HCT116 (cell line): Measurements from ENCODE around the gene ANKRD13C. TPM values are rescaled to one million over a fixed set of nuclear protein-coding genes. Genes with fewer than 3 reads are reported as not detected.
"Not testable (repeated sequence)": the region's sequence is repeated elsewhere in the genome, so short reads cannot be mapped to it uniquely, and the experiment has no call there.

ENCODE experiments used
- ATAC-seq: fragments of 200-7000 bp; cut with Tn5 transposase; 2 replicates; pipeline ENCODE4 v1.9.1; 2020; ENCODE audit warnings: mild to moderate bottlenecking, moderate library complexity
- BruUV-seq: library from RNA; stranded (reverse); fragments of 400-500 nt; replicated peaks from 2 replicates; lab custom pipeline; 2021; lab: Mats Ljungman, UMichigan
- CTCF ChIA-PET: fragments of 300-600 bp; sonication (Branson Sonifier 250); formaldehyde crosslinking; loops from one replicate; lab custom pipeline; 2021; ENCODE audit warnings: antibody characterized with exemption; lab: Charles Lee
- POLR2A ChIA-PET: fragments of 300-600, 350-600 bp; sonication (Branson Sonifier 250); formaldehyde crosslinking; loops from one replicate; lab custom pipeline; 2021; ENCODE audit warnings: antibody characterized with exemption; lab: Charles Lee
- RAD21 ChIA-PET, 2 experiments: fragments of 300-600 bp; sonication (Branson Sonifier 250); formaldehyde crosslinking; loops; one replicate each; lab custom pipeline; 2023; ENCODE audit warnings: low total read pairs in 2 of 2; ENCODE audit not compliant: uncharacterized antibody in 2 of 2, unreplicated experiment in 2 of 2, low non-redundant PET in 1 of 2; lab: Charles Lee
- DNase-seq: peaks from one replicate; pipeline ENCODE4 v3.0.0-alpha.2; 2010; ENCODE audit warnings: low read depth, low spot score
- H2AFZ ChIP-seq: fragments of 200-600 bp; shearing (Covaris generic), sonication (generic); 2 replicates; pipeline ENCODE4 v1.6.1; 2017; ENCODE audit warnings: low read depth, mixed run types, mixed read lengths, antibody characterized with exemption, low read length; ENCODE audit not compliant: poor library complexity, severe bottlenecking
- H3K27ac ChIP-seq: 2 replicates; pipeline ENCODE4 v1.5.1; 2012; ENCODE audit warnings: low read depth, low read length
- H3K27me3 ChIP-seq: fragments of 200-600 bp; sonication (generic); 2 replicates; pipeline ENCODE4 v1.6.1; 2016; ENCODE audit warnings: mixed run types, low read length, mixed read lengths; ENCODE audit not compliant: insufficient read depth
- H3K36me3 ChIP-seq, 2 experiments: fragments of 200-500 bp in 1 of 2; fragments of 200-600 bp in 1 of 2; sonication (Bioruptor generic) in 1 of 2; sonication (generic) in 1 of 2; 2 replicates each; pipeline versions ENCODE4 v1.5.1 to v1.6.1; 2014 to 2016; ENCODE audit warnings: low read length in 2 of 2, inconsistent platforms in 1 of 2, mixed read lengths in 1 of 2, mixed run types in 1 of 2; ENCODE audit not compliant: insufficient read depth in 2 of 2, control insufficient read depth in 1 of 2
- H3K4me1 ChIP-seq, 2 experiments: fragments of 200-600 bp in 1 of 2; sonication (generic) in 1 of 2; 2 replicates each; pipeline versions ENCODE4 v1.5.1 to v1.6.1; 2012 to 2017; ENCODE audit warnings: low read length in 2 of 2, inconsistent platforms in 1 of 2, mild to moderate bottlenecking in 1 of 2, mixed read lengths in 1 of 2, mixed run types in 1 of 2, moderate library complexity in 1 of 2; ENCODE audit not compliant: insufficient read depth in 2 of 2, control insufficient read depth in 1 of 2
- H3K4me2 ChIP-seq: fragments of 200-600 bp; sonication (generic); 2 replicates; pipeline ENCODE4 v1.6.1; 2017; ENCODE audit warnings: mixed run types, low read length, mixed read lengths
- H3K4me3 ChIP-seq, 2 experiments: fragments of 200-600 bp in 1 of 2; sonication (generic) in 1 of 2; replicated peaks in 1 of 2; 2 replicates each; pipeline ENCODE4 v1.5.1; 2011 to 2016; ENCODE audit warnings: low read length in 2 of 2, control low read depth in 1 of 2, low read depth in 1 of 2, mild to moderate bottlenecking in 1 of 2, mixed read lengths in 1 of 2, mixed run types in 1 of 2
- H3K79me2 ChIP-seq: fragments of 200-600 bp; sonication (generic); 2 replicates; pipeline ENCODE4 v1.6.1; 2017; ENCODE audit warnings: mild to moderate bottlenecking, mixed run types, low read length, moderate library complexity, mixed read lengths; ENCODE audit not compliant: insufficient read depth
- H3K9ac ChIP-seq: fragments of 200-600 bp; sonication (generic); 2 replicates; pipeline ENCODE4 v1.6.1; 2016; ENCODE audit warnings: low read length, mixed read lengths
- H3K9me2 ChIP-seq: fragments of 200-600 bp; sonication (generic), shearing (Covaris generic); 2 replicates; pipeline ENCODE4 v1.6.1; 2017; ENCODE audit warnings: mixed run types, mild to moderate bottlenecking, moderate library complexity; ENCODE audit not compliant: insufficient read depth
- H3K9me3 ChIP-seq, 2 experiments: fragments of 200-500 bp in 1 of 2; fragments of 200-600 bp in 1 of 2; sonication (Bioruptor generic) in 1 of 2; sonication (generic) in 1 of 2; 2 replicates each; pipeline ENCODE4 v1.6.1; 2014 to 2017; ENCODE audit warnings: low read length in 2 of 2, mixed read lengths in 2 of 2, inconsistent platforms in 1 of 2, low read depth in 1 of 2, mild to moderate bottlenecking in 1 of 2, mixed run types in 1 of 2, moderate library complexity in 1 of 2; ENCODE audit not compliant: control insufficient read depth in 1 of 2, insufficient read depth in 1 of 2
- H4K20me1 ChIP-seq: fragments of 200-600 bp; sonication (generic), shearing (Covaris generic); 2 replicates; pipeline ENCODE4 v1.6.1; 2017; ENCODE audit warnings: mixed run types, mild to moderate bottlenecking, moderate library complexity; ENCODE audit not compliant: insufficient read depth
- EZH2 ChIP-seq: fragments of 200-600 bp; sonication (generic); IDR thresholded peaks from 2 replicates; pipeline ENCODE4 v1.6.1; 2017; ENCODE audit warnings: antibody characterized with exemption, mixed run types
- MAX ChIP-seq: IDR thresholded peaks from 2 replicates; pipeline ENCODE4 v1.6.1; 2012
- POLR2A ChIP-seq: IDR thresholded peaks from 2 replicates; pipeline ENCODE4 v1.7.0; 2011; ENCODE audit warnings: borderline replicate concordance; ENCODE audit not compliant: insufficient read depth, insufficient read length; ENCODE audit errors: extremely low read depth
- REST ChIP-seq: IDR thresholded peaks from 2 replicates; pipeline ENCODE4 v1.6.1; 2012; ENCODE audit warnings: low read depth
- intact Hi-C: fragments of 100-400 bp; cut with micrococcal nuclease; formaldehyde crosslinking; loops from 2 replicates; pipeline ENCODE4 v1.10.0; 2022
- total RNA-seq: library from RNA; stranded (reverse); gene quantifications from one replicate; pipeline ENCODE4 v1.2.1, GENCODE V29; 2021; ENCODE audit not compliant: unreplicated experiment

Gene ANKRD13C
- total RNA-seq, 1 experiment from 2014 or later, result 21.1 TPM

DNA sequence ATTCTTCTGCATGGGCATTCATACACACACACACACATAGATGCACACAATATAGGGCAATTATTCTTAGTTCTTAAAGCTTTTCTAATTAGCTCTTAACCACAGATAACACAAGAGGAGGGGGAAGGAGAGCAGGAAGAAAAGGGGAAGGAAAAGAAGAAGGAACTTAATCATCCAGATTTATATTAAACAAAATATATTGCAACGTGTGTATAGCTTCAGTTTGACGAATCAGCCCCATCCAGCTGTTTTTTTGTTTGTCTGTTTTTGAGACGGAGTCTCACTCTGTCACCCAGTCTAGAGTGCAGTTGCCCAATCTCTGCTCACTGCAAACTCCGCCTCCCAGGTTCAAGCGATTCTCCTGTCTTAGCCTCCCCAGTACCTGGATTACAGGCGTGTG, 21.7 kb upstream of the ANKRD13C start:
- Histone ChIP-seq H2AFZ (no peak overlapping the region), H3K79me2 (no peaks in the 10 kb centered on the region), H3K9me3 (no peaks in the 10 kb centered on the region), H3K27ac (no peak overlapping the region), H3K4me2 (no peak overlapping the region), H3K27me3 (no peaks in the 10 kb centered on the region), H3K36me3 (no peaks in the 10 kb centered on the region), H3K9ac (no peak overlapping the region), H3K9me2 (no peaks in the 10 kb centered on the region), H4K20me1 (no peaks in the 10 kb centered on the region), H3K4me1 (peaks cover 8 to 11% of the 10 kb centered on the region in 2 experiments; a peak in 3 of 4 replicates)
- ChIA-PET CTCF (no interaction called here), RAD21 (no interaction called here)
- intact Hi-C loops, result no loop called here
- DNase-seq, result no peak
- ATAC-seq, result no peak
- TF ChIP-seq REST (no peak), MAX (no peak), POLR2A (no peak), EZH2 (no peak)
- TF ChIP-seq, all 23 proteins: peak for 0
- no TSS peak for BruUV-seq
- POLR2A ChIA-PET, result no interaction called here
- no peak overlapping the region for H3K4me3 ChIP-seq

DNA sequence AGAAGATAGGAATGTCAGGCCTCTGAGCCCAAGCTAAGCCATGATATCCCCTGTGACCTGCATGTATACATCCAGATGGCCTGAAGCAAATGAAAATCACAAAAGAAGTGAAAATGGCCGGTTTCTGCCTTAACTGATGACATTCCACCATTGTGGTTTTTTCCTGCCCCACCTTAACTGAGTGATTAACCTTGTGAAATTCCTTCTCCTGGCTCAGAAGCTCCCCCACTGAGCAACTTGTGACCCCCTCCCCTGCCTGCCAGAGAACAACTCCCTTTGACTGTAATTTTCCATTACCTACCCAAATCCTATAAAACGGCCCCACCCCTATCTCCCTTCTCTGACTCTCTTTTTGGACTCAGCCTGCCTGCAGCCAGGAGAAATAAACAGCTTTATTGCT, 19.1 kb upstream of the ANKRD13C start:
- BruUV-seq, CTCF ChIA-PET, H3K9me3 ChIP-seq, RAD21 ChIA-PET, H3K36me3 ChIP-seq, H2AFZ ChIP-seq, H3K9me2 ChIP-seq, H3K4me3 ChIP-seq, intact Hi-C loops, H4K20me1 ChIP-seq, POLR2A ChIA-PET, ATAC-seq, H3K27ac ChIP-seq, H3K9ac ChIP-seq, H3K79me2 ChIP-seq, DNase-seq, H3K27me3 ChIP-seq: not testable (repeated sequence)
- H3K4me1 ChIP-seq, result peaks cover 8 to 11% of the 10 kb centered on the region in 2 experiments; a peak in 3 of 4 replicates
- H3K4me2 ChIP-seq, result peak overlapping the region; percentile 14; the same call in 1 of the 2 replicates
